Umbilical cord (tissue), 2 donors: ENCODE measurements around the gene MRPL58. TPM values are rescaled to one million over a fixed set of nuclear protein-coding genes. Genes with fewer than 3 reads are reported as not detected.
A peak's percentile ranks its signal among the peaks of the same experiment; 100 is the strongest.

Source experiments
- DNase-seq: peaks from one replicate; pipeline ENCODE4 v3.0.0-alpha.2; 2015; ENCODE audit warnings: low spot score
- total RNA-seq: library from RNA; depleted of rRNA; stranded (reverse); fragments of >200 nt; gene quantifications from one replicate; pipeline ENCODE4 v1.2.3, GENCODE V29; 2014; ENCODE audit warnings: low replicate concordance; ENCODE audit not compliant: insufficient read depth

Gene MRPL58
- total RNA-seq, 1 donor from 2014 or later, result 24.6 TPM

GRCh38 chr17:75046407-75047289 is 34.2 kb downstream of the MRPL58 start, which contains the start of the genes ATP5PD and KCTD2:
Gene ATP5PD, minus strand, starts transcription at chr17:75046969. Its CDS starts 4,319 bp downstream, at chr17:75042650.
Gene KCTD2, plus strand, starts transcription at chr17:75047225. Its CDS starts 26 bp downstream, at chr17:75047251.
- DNase-seq, result peak; percentile 98

GRCh38 chr17:75047398-75048098 is 35.1 kb downstream of the MRPL58 start:
- DNase-seq, result peak; percentile 71

GRCh38 chr17:75048249-75048878 is 35.9 kb downstream of the MRPL58 start:
- peak; percentile 94 for DNase-seq

- no peak for DNase-seq
Observed at GRCh38 chr17:75049057-75049456, 36.6 kb downstream of the MRPL58 start.

GRCh38 chr17:75049706-75050105 is 37.2 kb downstream of the MRPL58 start:
- DNase-seq, result no peak

GRCh38 chr17:75051941-75052340 is 39.5 kb downstream of the MRPL58 start:
- DNase-seq, result no peak

- peak; percentile 89 for DNase-seq
Observed at GRCh38 chr17:75059369-75060345, 47.2 kb downstream of the MRPL58 start.

- no peak for DNase-seq
Observed at GRCh38 chr17:75060434-75061054, 48.1 kb downstream of the MRPL58 start.

- no peak for DNase-seq
Observed at GRCh38 chr17:75061055-75061438, 48.6 kb downstream of the MRPL58 start.

- DNase-seq, result no peak
Observed at GRCh38 chr17:75061618-75062017, 49.1 kb downstream of the MRPL58 start.

GRCh38 chr17:75063201-75063600 is 50.7 kb downstream of the MRPL58 start:
- DNase-seq, result no peak

GRCh38 chr17:75063626-75064025 is 51.2 kb downstream of the MRPL58 start:
- no peak for DNase-seq

GRCh38 chr17:75064040-75064439 is 51.6 kb downstream of the MRPL58 start:
- no peak for DNase-seq

- no peak for DNase-seq
Observed at GRCh38 chr17:75064460-75064859, 52.0 kb downstream of the MRPL58 start.

GRCh38 chr17:75064867-75065561 is 52.5 kb downstream of the MRPL58 start:
- DNase-seq, result no peak

- DNase-seq, result no peak
Observed at GRCh38 chr17:75065562-75066151, 53.2 kb downstream of the MRPL58 start.

GRCh38 chr17:75067856-75068255 is 55.4 kb downstream of the MRPL58 start:
- no peak for DNase-seq

GRCh38 chr17:75068750-75069149 is 56.3 kb downstream of the MRPL58 start:
- DNase-seq, result no peak

- DNase-seq, result peak; percentile 38
Observed at GRCh38 chr17:75069783-75070182, 57.3 kb downstream of the MRPL58 start.
